Right lung (tissue), 5 donors: ENCODE results near the gene MORC2. TPM values are rescaled to one million over a fixed set of nuclear protein-coding genes. Genes with fewer than 3 reads are reported as not detected.

ENCODE experiments used
- DNase-seq, 2 donors: peaks; one replicate each; pipeline ENCODE4 v3.0.0-alpha.2; 2013
- polyA plus RNA-seq, 5 donors: library from polyadenylated mRNA; unstranded; fragments of 120-200 nt; gene quantifications; one replicate each; pipeline versions ENCODE4 v1.2.1 to v1.2.3, GENCODE V29; 2013; ENCODE audit warnings: inconsistent platforms in 1 of 5, low replicate concordance in 1 of 5; ENCODE audit not compliant: insufficient read length in 5 of 5, insufficient read depth in 1 of 5

The MORC2 gene
- polyA plus RNA-seq, 5 donors, result 28.1 to 37.2 (median 35.9) TPM

DNA sequence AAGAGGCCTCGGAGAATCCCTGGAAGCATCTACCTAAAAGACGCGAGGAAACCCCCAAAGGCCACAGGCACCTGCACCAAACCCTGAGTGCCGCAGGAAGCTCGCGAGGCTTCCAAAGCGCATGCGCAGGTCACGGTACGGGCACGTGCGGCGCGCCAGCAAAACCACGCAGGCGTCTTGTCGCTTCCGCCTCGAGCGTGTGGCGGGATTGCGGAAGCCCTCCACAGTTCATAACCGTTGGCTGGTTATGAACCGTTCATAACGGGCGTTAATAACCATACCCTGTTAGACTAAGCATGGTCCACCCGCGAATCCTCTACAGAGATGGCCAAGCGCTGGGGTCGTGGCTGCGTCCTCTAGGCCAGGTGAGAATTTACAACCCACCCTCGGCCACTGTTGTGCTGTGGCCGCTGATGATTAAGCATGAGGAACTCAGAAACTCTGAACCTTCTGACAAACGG lies 46.4 kb downstream of the MORC2 start:
- peak; percentile 43 for DNase-seq

DNA sequence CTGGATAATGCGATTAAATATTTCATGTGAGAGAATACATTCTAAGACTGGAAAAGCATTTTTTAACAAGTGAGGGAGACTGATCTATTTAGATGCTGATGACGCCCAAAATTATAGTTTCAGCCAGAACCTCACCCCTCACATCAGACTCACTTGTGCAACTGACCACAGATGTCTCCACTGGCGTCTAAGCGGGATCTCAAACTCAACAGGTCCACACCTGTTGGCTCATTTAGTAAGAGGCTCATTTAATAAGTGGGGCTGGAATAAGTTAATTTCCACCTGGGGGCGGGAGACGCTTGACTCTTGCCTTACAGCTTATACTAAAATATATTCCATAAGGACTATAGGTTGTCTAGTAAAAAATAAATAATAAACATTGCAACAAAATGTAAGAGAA lies 47.5 kb downstream of the MORC2 start:
- DNase-seq, result no peak

DNA sequence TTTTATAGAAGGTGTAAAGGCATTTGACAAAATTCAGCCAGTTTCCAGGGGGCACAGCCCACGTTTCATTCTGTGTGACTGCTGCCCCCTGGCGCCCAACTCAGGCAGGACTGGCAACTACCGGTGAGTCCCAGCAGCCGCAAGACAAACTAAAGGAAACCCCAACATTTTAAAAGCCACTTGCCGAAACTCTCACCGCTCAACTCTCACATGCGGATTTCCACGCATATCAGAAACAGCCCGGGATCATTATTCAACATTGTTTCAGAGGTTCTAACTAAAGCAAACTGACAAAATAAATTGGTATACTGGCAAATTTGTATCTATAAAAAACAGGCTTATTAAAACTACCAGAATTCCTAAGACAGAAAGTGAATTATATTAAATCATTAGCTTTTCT lies 48.2 kb downstream of the MORC2 start:
- peak; percentile 47 to 57 for DNase-seq

DNA sequence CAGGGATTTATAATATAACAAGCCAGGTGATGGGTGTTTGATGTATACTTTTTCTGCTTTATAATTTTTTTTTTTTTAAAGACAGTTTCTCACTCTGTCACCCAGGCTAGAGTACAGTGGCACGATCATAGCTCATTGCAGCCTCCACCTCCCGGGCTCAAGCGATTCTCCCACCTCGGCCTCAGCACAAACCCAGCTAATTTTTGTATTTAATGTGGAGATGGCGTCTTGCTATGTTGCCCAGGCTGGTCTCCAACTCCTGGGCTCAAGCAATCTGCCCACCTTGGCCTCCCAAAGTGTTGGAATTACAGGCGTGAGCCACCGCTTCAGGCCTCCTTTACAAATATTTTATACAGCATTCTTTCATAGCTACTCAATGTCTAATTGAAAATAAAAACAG lies 48.6 kb downstream of the MORC2 start:
- DNase-seq, result no peak

DNA sequence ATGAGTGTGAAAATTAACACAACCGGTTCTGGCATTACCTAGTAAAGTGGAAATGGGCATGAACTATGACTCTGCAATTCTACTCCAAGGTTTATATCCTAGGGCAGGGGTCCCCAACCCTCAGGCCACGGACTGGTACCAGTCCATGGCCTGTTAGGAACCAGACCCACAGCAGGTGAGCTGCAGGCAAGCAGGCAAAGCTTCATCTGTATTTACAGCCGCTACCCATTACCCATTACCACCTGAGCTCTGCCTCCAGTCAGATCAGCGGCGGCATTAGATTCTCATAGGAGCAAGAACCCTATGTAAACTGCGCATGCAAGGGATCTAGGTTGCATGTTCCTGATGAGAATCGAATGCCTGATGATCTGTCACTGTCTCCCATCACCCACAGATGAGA lies 49.8 kb downstream of the MORC2 start:
- DNase-seq, result no peak

DNA sequence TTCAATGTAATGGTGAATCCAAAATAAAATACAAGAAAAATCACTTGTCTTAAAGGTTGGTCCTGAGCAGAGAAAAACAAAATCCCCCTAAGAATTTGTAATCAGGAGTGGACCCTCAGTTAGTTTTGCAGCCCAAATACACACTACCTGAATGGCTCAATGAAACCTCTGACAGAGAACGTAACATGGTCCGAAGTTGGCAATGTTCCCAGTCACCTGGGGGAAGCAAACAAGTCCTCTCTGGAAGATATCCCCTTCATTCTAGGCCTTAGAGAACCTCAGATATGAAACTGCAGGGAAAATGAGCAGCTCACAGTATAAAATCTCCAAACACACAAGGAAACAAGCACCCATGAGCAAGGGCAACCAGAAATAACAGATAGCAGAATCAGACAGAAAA lies 58.2 kb downstream of the MORC2 start:
- no peak for DNase-seq

DNA sequence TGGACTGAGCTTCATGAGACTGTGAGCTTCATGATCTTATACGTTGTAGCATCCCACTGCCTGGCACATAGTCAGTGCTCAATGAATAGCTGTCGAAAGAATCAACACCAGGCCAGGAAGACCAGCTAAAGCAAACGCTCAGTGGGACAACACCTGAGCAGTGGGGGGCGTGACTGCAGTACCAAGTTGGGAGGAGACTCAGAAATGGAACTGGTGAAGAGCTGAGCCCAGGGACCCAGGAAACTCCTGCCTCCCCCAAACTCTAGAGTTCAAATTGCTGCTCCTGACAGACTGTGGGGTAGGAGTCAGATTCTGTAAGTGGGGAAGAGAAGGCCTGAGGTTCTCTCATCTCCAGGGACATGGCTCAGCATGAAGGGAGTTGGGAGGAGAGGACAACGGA lies 59.3 kb downstream of the MORC2 start:
- DNase-seq, result no peak

DNA sequence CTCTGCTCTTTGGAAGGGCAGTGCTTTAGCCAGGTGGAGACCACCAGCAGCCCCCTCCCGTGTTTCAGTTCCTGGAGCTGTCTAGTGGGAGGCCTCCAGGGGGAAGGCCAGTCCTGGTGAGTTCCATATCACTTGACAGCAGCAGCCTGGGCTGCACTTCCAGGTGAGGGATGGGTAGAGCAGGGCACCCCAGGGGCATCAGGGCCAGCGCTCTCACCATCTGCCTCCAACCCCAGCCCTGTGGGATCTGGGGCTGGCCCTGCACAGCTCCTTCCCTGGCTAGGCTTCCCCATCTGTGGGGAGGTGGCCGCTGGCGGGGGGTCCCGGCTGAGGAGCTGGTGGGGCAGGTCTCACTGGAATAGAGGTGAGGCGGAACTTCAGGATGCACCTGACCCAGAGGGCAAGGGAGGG lies 60.5 kb downstream of the MORC2 start:
- no peak for DNase-seq

DNA sequence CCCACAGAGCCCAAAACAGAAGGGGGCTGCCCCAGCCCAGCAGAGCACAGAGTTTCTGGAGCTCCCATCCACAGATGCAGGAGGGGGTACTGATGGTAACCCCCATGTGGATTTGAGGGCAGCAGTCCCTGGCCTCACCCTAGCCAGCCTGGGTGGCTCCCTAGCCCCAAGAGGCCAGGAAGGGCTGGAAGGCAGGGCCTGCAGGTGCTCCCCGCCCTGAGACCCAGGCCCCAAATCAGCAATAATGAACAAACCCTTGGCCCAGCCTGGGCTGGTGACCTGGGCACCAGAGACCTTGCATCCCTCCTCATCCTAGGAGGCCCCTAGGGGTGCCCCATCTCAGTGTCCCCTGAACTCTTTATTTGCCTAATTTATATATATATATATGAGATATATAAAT lies 61.6 kb downstream of the MORC2 start:
- no peak for DNase-seq

DNA sequence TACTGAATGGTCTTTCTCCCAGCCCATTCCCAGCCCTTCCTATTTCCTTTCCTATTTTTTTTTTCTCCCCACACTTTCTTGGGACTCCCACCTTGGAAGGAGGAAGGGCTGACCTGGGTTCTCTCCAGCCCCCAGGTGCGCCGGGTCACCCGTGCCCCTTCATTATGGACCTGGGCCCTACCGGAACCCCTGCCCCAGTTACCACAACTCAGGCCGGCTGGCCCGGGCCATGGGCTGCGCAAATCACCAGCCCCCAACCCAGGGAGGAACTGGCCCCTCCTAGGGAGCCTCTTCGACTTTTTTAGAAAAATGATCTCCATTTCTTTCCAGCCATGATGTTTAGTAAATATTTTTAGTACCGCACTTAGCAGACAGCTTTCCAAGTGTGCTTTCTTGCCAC lies 62.2 kb downstream of the MORC2 start:
- no peak for DNase-seq

DNA sequence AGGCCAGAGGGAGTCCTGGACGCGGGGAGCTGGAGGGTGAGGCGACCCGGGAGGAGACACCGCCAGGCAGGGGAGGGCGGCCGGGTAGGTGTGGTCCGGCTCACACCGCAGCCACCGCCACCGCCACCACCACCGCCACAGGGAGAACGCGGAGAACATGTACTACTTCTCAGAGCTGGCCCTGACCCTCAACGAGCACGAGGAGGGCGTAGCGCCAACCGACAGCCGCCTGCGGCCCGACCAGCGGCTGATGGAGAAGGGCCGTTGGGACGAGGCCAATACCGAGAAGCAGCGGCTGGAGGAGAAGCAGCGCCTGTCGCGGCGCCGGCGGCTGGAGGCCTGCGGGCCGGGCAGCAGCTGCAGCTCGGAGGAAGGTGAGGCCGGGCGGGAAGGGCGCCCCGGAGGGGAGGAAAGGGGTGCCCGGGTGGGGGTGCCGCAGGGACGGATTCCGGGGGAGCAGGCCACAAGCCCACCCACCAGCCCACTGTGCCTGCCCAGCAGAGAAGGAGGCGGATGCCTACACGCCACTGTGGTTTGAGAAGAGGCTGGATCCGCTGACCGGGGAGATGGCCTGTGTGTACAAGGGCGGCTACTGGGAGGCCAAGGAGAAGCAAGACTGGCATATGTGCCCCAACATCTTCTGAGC lies 62.8 kb downstream of the MORC2 start:
- no peak for DNase-seq

DNA sequence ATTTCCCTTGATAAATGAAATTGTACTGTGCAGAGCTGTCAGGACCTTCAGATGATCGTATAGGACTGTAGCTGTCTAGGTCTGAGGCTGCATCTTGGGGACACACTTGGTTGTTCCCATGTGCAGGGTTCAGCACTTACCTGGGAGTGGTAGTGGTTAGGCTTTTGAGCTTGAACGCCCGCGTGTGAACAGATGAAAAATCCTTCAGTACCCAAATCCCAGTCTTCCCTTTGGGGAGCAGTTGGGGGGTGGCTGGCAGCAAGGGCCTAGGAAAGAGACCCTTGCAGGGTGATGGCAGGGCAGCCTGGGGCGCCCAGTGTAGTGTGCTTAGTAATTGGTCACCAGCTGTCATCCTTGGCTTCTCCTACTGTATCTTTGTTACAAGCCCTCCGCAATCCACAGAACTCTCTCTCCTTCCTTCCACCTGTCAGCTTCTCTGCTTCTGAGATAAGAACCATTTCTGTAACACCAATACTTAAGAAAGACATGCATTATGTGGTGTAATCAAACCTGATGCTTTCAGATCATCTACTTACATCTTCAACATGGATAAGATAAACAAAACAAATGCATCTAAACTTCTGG lies 64.6 kb downstream of the MORC2 start:
- no peak for DNase-seq

DNA sequence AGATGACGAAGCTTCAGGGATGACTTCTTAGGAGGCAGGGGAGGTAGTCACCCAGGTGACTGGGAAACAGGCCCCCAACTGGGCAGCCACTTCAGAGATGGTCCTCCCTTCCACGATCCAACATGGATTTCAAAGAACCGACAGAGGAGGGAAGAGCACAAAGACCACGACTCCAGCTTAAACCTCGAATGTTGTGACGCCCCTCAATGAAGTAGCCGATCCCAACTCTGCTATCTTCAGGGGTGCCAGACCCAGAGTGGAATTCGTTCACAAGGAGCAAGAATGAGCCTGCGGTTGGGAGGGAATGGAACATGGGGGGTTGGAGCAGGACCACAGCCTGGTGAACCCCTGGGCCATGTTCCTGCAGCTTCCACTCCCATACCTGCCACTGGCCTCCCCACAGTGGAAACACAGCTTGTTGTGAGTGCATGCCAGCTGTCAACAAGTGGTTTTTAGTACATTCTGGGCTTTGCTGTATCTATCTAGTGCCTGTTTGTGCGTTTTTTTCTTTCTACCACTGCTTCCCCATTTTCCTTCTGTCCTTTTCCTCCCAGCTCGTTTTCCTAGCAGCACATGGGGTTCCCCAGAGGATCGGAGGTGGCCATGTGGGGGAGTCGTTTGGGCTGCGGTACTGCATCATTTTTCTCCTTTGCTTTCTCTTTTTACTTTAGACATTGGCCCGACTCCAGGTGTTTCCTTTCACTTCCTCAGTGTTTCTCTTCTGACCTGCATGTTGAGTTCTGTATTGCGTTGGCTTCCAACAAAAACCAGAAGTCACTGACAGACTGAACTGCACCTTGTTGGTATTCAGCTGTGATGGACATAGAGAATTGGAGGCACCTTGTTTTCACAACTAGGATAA lies 65.8 kb downstream of the MORC2 start:
- DNase-seq, result no peak

DNA sequence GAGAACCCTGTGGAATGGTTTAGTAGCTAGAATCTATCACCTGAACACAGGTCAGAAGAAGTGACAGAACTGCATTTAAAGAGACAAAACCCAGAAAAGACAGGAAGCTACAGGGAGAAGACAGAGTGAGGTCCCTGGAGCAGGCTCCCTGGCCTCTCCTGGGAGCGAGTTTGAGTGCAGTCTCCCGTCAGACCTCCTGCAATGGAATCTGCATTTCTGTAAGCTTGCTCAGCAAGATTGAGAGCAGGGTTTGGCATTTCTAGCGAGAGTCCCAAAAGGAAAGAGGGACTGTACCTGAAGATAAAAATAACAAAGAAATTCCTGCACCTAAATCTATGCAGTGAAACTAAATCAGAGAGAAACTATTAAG lies 74.2 kb downstream of the MORC2 start:
- DNase-seq, result no peak

DNA sequence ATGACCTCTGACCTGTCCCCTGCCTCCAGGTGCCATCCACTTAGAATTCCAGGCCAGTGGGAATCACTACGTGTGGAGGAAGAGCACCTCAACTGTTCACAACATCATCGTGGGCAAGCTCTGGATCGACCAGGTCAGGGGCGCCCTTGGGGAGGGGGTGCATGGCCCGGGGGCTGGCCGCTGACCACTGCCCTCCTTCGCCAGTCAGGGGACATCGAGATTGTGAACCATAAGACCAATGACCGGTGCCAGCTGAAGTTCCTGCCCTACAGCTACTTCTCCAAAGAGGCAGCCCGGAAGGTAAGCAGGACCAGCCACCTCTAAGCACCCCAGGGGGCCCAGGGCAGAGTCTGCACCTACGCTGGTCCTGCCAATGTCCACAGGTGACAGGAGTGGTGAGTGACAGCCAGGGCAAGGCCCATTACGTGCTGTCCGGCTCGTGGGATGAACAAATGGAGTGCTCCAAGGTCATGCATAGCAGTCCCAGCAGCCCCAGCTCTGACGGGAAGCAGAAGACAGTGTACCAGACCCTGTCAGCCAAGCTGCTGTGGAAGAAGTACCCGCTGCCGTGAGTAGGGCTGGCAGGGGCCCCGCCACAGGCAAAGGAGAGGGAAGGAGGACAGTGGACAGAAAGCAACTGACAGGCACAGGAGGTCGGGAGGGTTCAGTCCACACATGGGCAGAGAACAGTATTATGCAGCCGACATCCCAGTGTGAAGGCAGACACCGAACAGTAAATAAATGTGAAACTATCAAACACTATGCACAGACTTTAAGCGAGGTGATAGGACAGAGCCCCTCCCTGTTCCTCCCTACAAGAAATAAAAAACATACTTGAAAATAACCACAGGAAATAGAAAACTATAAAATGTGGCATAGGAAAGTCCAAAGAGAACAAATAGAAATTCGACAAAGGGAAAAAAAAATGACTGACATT lies 74.9 kb downstream of the MORC2 start:
- DNase-seq, result no peak

DNA sequence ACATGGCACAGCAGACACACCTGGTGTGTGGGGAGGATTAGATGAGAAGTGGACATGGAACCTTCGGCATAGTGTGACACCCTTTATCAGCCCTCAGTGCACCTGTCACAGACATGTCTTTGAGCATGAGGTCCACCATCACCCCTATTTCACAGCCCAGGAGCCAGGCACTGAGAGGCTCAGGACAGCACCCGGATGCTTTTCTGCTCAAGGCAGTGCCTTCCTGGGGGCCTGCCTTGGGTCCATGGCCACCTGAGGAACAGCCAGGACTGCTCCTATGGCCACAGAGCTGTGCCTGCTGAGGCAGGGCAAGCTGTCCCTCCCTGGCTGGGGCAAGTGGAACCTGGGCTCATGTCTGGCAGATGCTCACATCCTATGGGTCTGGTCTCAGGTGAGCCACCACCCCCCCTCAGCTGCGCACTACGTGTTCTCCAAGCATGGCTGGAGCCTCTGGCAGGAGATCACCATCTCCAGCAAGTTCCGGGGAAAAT lies 75.8 kb downstream of the MORC2 start:
- no peak for DNase-seq

DNA sequence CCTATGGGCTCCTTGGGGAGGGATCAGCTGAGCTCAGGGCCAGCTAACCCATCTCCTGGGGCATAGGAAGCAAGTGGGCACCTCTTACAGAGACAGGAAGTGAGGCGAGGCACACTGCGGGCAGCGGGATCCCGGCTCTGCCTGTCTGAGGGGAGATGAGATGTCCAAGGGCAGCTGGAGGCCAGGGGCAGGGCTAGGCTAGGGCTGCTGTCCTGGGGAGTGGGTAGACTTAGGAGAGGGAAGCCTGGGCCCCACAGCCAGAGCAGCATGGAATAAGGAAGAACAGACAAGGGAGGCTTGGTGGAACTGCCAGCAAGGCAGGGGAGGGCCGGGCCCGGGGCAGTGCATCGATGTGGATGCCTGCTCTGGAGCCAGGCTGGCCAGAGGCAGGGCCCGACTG lies 76.3 kb downstream of the MORC2 start:
- DNase-seq, result no peak

DNA sequence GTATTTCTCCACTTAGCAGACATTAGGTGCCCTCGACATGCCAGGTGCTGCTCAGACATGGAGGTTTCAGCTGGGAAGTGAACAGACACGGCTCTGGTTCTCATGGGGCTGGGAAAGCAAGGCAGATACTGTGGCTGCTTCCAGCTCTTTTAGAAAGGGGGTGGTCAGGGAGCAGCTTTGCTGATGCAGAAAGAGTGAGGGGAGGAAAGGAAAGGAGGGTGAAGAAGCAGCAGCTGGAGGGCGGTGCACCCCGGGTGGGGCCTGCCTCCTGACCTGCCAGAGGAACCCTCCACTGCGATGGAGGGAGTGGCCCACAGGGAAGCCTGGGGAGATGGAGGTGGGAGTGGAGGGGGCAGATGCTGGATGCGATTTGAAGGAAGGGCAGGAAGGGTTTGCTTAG lies 76.8 kb downstream of the MORC2 start:
- no peak for DNase-seq

DNA sequence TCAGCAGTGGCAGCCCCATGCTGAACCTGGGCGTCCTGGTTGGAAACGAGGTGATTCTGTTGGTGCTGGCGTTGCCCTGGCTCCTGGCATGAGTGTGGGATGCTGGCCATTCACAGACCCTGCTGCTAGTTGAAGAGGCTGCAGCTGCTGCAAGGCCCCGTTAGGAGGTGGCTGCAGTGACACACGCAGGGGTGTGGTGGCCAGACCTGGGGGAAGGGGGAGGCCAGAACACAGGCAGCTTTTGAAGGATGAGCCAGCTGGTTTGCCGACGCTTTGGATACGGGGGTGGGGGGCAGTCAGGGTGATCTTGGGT lies 77.2 kb downstream of the MORC2 start:
- no peak for DNase-seq

DNA sequence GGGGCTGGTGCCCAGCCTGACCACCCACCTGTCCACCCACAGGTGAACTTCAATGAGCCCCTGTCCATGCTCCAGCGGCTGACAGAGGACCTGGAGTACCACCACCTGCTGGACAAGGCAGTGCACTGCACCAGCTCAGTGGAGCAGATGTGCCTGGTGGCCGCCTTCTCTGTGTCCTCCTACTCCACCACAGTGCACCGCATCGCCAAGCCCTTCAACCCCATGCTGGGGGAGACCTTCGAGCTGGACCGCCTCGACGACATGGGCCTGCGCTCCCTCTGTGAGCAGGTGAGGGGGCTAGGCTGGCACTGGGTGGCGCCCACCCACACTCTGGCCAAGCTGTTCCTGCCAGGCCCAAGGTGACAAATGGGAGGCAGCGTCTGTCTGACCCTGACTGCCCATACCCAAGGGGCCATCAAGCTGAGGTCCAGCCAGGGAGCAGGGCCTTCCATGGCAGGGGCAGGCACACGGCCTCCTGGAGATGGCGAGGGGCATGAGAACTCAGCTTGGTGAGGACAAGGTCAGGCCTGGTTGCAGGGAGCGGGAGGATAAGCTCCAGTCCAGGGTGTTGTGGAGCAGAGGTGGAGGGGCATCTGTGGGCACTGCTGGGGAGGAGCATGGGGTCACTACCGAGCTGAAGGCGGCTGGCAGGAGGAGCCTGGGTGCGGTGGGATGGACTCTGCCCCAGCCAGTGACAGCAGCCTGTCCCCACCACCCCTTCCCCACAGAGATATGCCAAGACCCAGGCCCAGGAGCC lies 77.7 kb downstream of the MORC2 start:
- no peak for DNase-seq

DNA sequence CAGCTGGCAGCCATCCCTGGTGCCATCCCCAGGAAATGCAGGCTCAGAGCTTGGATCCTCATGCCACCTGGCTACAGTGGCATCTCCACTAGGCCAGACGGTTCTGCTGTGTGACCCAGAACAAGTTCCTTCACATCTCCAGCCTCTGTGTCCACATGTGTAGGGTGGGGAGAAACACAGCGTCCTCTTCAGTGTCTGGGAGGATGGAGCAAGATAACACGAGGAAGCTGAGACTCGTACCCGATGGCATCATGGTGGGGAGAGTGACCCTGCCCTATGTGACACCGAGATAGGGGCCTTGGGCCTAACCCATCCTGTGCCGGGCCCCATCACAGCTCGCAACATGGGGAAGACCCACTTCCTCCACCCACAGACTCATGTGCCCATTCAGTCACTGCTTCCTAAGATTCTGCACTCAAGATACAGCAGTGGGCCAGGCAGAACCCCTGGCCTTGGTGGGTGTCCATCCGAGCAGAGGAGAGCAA lies 78.5 kb downstream of the MORC2 start:
- DNase-seq, result no peak
